GM10847 (cell line): ENCODE data around the gene NEURL2.

ENCODE experiments used
- POLR2A ChIP-seq: IDR thresholded peaks from 2 replicates; pipeline ENCODE4 v1.6.1; 2011; ENCODE audit not compliant: insufficient read length; ENCODE audit errors: extremely low read depth

NEURL2 gene

DNA sequence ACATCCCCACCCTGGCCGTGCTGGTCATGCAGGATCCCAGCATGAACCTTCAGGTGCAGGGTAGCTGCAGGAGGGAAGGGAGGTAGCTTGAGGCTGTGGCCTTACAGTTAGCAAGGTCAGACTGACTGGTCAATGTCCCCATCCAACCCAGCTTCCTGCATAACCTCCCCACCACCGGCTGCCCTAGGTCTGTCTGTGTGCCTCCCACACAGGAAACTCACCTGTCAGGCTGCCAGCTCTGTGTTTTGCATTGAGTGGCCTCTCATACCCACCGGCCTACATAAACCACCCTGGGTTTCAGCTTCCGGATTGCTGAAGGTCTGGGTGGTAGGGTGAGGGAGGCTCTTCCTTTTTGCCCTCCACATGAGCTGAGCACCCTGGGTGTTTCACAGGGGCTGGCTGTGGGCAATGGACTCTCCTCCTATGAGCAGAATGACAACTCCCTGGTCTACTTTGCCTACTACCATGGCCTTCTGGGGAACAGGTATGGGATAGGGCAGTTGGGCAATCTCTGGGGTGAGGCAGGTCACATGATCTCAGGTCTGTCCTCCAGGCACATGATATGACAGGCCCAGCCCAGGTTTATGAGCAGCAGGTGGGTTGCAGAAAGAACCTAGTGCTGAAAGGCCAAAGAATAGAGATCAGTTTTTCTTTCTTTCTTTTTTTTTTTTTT is 2.0 kb upstream of the NEURL2 start:
- TF ChIP-seq POLR2A, result no peak

DNA sequence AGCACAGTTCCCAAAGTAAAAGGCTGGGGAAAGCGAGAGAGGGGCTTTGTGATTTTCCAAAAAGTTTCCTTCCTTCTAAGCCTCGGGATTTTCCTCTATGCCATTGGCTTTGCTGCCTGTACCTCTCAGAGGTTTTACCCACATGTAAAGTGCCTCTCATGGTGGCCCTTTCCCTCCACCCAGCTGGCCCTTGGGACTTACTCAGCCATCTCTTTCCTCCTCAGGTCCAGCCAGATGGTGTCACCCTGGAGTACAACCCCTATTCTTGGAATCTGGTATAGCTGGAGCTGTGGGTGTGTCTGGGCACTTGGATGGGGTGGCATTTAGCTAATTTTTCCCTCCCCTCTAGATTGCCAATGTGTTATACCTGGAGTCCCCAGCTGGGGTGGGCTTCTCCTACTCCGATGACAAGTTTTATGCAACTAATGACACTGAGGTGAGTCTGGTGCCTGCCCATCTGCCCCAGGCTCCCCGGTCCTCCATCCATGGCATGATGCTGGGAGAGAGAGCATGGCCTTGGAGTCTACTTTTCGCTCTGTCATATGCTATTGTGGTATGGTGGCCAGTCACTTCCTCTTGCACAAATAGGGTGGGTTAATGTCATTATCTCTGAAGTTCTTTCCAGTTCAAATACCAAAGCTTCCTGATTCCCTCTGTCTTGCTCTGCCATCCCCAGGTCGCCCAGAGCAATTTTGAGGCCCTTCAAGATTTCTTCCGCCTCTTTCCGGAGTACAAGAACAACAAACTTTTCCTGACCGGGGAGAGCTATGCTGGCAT is 1.2 kb upstream of the NEURL2 start:
- no peak for TF ChIP-seq POLR2A

DNA sequence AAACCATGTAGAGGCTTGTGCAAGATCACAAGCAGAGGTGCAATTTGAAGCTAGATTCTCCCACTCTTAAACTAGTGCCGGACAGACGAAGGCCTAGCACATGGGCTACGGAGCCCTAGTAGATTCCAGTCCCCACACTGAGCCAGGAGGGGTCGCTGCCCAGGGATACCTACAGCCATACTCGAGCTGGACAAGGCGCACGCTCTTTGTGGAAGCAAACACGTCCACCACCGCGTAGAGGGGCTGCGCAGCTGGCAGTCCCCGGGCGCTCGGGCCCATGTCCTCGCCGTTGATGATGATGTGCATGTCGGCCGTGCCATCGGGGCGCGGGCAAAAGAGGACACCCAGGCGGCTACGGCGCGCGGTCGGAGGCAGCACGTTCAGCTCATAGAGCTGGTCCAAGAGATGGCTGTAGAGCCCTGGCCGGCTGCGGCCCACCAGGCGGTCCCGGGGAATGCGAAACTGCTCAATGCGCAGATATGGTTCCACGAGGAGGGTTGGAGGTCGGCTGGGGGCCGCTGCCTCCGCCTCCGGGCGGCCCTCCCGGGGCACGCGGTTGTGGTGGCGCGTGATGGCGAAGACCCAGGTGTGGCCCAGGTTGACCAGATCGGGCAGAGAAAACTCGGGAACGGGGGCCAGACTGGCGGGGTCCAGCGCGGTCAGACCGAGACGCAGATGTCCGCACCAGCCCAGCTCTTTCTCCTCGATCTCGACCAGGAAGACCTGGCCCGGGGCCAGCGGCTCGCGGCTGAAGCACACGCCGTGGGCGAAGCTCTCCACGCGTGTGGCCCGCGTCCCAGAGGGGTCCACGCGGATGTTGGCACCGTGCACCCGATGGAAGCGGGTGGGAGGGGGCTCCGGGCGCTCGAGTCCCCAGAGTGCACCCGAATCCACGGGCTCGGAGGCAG is 677 bp downstream of the NEURL2 start:
- TF ChIP-seq POLR2A, result no peak

DNA sequence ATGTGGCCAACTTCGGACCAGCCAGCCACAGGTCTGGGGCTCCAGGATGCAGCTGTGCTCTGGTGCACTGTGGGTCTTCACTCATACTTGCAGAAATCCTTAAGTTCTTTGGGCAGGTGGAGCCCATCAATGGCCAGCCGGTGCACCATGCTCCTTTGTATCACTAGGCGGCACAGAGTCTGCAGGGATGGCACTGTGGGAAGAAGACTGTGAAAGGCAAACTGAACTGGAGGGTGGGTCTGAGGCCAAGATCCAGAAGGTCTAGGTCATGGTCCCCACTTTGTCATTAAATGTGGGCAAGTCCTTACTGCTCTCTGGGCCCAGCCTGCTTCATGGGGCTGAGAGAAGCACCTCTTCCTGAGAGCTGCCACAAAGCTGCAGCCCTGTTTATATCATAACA is 2.3 kb downstream of the NEURL2 start:
- TF ChIP-seq POLR2A, result no peak

DNA sequence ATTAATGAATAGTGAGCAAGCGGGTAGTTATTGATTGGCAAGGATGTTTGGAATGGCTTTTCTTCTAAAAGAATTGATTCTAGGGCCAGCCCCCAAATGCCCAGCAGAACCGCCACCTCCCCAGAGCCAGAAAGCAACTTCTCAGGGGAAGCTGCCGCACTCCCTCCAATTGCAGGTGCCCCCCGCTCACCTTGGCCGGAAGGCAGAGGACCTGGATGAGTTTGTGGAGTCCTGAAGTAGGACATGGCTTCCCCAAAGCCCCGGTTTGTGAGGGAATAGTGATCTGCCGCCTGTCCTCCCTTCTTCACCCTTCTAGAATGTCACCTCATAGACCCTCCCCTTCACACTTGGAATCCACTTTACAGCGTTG is 3.7 kb downstream of the NEURL2 start, which contains the start of gene SPATA25:
SPATA25 (minus strand) TSS at position 277 of the 370 bp plus-strand sequence; CDS start at position 245, 32 bp downstream.
- TF ChIP-seq POLR2A, result no peak

DNA sequence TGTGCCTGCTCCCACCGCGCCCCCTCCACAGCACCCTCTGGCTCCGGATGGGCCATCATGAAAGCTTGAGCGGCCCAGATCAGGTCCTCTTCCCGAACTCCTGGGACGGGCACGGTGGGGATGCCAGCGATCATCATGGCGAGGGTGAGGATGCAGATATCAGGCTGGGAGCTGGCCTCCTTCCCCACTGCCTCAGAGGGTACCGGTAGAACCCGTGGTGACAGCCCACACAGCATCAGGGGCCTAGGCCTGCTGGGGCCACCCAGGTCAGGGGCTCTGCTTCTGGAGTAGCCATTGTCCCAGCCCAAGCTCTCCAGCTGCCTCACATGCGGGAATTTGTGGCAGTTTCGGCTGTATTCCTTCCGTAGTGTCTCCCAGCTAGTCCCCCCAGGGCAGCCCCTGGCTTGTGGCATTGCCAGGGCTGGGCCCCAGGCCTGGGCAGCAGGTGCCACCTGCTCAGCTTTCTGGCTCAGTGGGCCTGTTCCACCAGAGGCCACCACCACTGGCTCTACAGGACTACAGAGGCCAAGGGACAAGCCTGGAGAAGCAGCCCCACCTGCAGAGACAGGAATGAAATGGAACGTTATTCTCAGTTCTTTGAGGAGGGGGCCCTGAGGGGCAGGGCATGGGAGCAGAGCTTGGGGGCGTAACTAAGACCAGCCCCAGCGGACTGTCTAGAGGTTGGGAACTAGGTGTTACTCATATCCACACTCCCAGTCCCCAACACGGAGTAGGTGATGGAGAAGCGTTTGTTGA is 4.2 kb downstream of the NEURL2 start:
- no peak for TF ChIP-seq POLR2A

DNA sequence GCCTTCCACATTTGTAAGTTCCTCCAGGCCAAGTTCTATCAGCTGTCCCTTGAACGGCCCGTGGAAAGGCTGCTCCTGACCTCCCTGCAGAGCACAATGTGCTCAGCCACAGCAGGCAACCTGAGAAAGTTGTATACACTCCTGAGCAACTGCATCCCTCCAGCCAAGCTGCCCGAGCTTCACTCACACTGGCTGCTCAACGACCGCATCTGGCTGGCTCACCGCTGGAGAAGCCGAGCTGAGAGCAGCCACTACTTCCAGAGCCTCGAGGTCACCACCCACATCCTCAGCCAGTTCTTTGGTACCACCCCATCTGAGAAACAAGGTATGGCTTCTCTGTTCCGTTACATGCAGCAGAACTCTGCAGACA is 7.9 kb downstream of the NEURL2 start:
- TF ChIP-seq POLR2A, result no peak

DNA sequence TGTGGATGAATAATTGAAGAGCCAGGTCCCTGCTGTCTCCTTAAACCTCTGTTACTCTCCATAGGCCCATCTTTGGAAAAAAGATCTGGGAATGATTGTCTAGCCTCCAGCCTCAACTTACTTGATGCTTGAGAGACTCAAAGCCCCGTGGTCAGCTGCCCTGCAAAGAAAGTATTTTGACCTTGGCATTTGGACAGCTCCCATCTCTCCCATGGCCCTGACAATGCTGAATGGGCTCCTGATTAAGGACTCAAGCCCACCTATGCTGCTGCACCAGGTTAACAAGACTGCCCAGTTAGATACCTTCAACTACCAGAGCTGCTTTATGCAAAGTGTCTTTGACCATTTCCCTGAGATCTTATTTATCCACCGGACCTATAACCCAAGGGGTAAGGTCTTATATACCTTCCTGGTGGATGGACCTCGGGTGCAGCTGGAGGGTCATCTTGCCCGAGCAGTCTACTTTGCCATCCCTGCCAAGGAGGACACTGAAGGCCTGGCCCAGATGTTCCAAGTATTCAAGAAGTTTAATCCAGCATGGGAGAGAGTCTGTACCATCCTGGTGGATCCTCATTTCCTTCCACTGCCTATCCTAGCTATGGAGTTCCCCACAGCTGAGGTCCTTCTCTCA is 8.4 kb downstream of the NEURL2 start:
- no peak for TF ChIP-seq POLR2A

DNA sequence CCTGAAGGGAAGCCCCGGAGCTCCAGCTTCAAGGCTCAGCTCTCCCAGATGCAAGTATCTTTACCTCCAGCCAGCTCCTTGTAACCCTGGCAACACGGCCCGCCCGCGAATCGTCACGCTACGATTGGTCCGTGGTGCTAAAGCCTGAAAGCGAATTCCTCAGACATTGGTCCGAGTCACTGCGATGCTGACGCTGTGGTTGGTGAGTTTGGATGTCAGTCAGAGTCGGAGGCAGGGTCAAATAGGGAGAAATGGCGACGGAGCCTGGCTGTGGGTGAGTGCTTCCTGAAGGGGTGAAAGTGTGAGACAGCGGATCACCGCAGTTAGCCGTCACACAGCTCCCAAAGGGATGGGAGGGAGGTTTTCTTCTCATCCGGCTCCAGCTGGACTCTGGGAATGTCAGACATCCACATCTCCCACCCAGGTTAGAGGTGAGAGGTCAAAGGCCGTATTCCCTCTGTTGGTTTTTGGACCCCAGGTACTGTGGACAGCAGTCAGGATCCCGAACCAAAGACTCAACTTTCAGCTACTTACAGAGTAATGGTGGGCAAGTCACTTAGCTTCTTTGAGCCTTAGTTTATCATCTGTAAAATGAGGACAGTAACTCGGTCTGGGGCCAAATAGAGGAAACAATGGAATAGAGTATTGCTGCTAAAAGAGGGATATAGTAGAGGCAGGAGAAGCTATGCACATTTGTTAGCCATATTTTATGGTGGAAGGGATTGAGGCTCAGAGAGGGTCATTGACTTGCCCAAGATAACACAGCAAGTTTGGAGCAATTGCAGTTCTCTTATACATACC is 9.8 kb downstream of the NEURL2 start, which contains the start of gene ZSWIM1:
ZSWIM1 (plus strand) TSS at position 240 of the 801 bp plus-strand sequence. CDS start 1,366 bp downstream, outside the sequence.
- TF ChIP-seq POLR2A, result peak; percentile 77

DNA sequence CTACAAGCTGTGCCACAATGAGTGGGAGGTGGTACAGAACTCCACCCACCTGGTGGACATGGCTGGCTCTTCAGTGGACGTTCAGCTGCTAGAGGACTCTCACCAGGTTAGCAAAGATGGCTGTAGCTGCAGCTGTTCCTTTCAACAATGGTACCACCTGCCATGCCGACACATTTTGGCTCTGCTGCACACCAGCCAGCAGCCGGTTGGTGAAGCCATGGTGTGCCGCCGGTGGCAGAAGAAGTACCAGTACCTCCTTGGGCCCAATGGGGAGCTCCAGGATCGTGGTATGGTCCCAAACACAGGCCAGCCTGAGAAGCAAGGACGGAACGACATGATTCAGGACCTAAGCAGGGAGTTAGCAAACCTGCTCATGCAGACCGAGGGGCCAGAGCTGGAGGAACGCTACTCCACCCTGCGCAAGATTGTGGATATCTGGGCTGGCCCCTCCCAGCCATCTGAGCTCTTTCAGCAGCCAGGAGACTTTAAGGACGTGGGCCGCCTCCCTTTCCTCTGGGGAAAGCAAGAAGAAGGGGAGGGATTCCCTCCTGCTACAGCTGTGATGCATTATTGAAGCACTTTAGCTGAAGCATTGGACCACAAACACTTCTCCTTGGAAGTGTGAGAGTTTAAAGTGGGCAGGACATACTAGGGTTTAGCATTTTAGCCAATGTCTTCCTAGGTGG is 12.8 kb downstream of the NEURL2 start:
- TF ChIP-seq POLR2A, result no peak

DNA sequence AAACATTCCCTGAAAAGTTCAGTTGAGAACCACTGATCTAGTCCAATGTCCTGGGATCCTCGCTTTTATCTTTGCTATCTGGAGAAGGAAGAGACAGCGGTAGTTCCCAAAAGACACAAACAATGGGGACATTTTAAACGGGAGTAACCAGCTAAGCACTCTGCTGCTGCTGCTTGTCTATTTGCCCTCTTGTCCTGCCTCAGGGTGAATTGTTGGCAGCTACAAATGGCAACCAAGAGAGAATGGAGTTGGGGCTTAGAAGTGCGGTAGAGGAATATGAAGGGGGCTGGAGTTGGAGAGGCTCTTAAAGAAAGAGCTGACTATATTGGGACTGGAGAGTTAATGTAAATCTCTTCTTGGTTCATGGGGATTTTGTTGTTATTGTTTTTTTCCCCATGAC is 16.4 kb downstream of the NEURL2 start:
- TF ChIP-seq POLR2A, result no peak

DNA sequence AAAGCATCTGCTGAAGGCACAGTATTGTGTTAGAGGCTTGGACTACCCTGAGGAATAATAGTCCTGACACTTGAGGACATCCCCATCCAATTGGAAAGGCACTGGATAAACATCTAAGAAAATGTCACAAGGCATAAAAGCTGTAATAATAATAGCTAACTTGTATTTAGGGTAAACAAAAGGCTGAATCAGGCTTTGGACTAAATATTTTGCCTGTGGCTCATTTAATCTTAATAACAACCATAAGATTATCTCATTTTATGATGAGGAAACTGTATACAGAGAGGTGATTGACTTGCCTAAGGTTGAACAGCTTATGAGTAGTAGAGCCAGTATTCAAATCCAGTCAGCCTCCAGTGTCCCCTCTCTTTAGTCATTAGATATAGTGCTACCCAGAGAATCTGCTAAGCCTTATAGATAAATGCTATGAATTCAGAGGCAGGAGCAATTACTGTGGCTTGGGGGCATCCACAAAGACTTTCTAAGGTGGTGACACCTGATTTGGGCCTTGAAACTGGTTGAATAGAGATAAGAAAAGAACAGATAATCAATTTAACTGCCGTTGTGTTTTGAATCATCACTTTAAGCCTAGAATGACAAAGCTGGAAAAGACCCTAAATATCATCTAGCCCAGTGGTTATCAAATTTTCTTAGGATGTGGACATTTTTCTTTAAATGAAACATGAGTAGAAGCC is 17.5 kb downstream of the NEURL2 start:
- TF ChIP-seq POLR2A, result no peak
